Measurements from ENCODE around the gene INPP5A. TPM values are rescaled to one million over a fixed set of nuclear protein-coding genes. Genes with fewer than 3 reads are reported as not detected.

INPP5A gene
- total RNA-seq, 6 donors from 2014 or later, result 28.6 to 81.7 (median 44.8) TPM

GRCh38 chr10:132584081-132584480 lies 46.5 kb downstream of the INPP5A start:
- Histone ChIP-seq H3K4me1 (peaks cover 47 to 60% (median 48%) of the 10 kb centered on the region in 4 donors), H3K27me3 (no peaks in the 10 kb centered on the region), H3K27ac (peak overlapping the region in 2 of 4 donors; percentile 16 to 26), H3K36me3 (no peaks in the 10 kb centered on the region), H3K9me3 (no peaks in the 10 kb centered on the region), H3K4me3 (no peak overlapping the region)
- no peak for ATAC-seq (ENCODE audit: low FRiP score in 2 of 2)
- DNase-seq, result no peak
- no peak for TF ChIP-seq EP300 (IDR thresholded peaks at IDR 0.05)
- no peak for TF ChIP-seq CTCF (IDR thresholded peaks at IDR 0.05)
- no peak for TF ChIP-seq POLR2AphosphoS5 (IDR thresholded peaks at IDR 0.05)
- TF ChIP-seq POLR2A (IDR thresholded peaks at IDR 0.05), result no peak
- WGBS, 2 donors, result 80 to 92% methylated on average over 1 of the region's 1 CpG

- peak; percentile 52 to 66 for ATAC-seq (ENCODE audit: low FRiP score in 2 of 2)
- peak in 1 of 4 donors; percentile 8 for TF ChIP-seq POLR2A (IDR thresholded peaks at IDR 0.05)
- peak in 3 of 4 donors; percentile 59 to 86 (median 73) for TF ChIP-seq EP300 (IDR thresholded peaks at IDR 0.05)
- peak; percentile 84 to 92 for TF ChIP-seq POLR2AphosphoS5 (IDR thresholded peaks at IDR 0.05)
- TF ChIP-seq CTCF (IDR thresholded peaks at IDR 0.05), result no peak
- H3K4me3 ChIP-seq, result no peak overlapping the region
- no peaks in the 10 kb centered on the region for H3K36me3 ChIP-seq
- WGBS, 2 donors, result 63 to 66% methylated on average over 13 to 30 of the region's 38 CpGs
- peak; percentile 68 to 84 for DNase-seq
- H3K27me3 ChIP-seq, result no peaks in the 10 kb centered on the region
- H3K27ac ChIP-seq, result peak overlapping the region; percentile 71 to 79 (median 78)
- peaks cover 62 to 76% (median 64%) of the 10 kb centered on the region in 4 donors for H3K4me1 ChIP-seq
- H3K9me3 ChIP-seq, result no peaks in the 10 kb centered on the region
Observed at GRCh38 chr10:132585732-132586722, 48.4 kb downstream of the INPP5A start.

GRCh38 chr10:132586739-132587138 lies 49.2 kb downstream of the INPP5A start:
- Histone ChIP-seq H3K4me1 (peaks cover 67 to 82% (median 71%) of the 10 kb centered on the region in 4 donors), H3K36me3 (no peaks in the 10 kb centered on the region), H3K4me3 (no peak overlapping the region), H3K9me3 (no peaks in the 10 kb centered on the region), H3K27ac (peak overlapping the region; percentile 71 to 79 (median 78)), H3K27me3 (no peaks in the 10 kb centered on the region)
- WGBS, 2 donors, result 86 to 93% methylated on average over 22 of the region's 22 CpGs
- no peak for TF ChIP-seq EP300 (IDR thresholded peaks at IDR 0.05)
- TF ChIP-seq POLR2A (IDR thresholded peaks at IDR 0.05), result no peak
- TF ChIP-seq CTCF (IDR thresholded peaks at IDR 0.05), result no peak
- no peak for TF ChIP-seq POLR2AphosphoS5 (IDR thresholded peaks at IDR 0.05)
- DNase-seq (peak in 1 of 2 donors; percentile 88), ATAC-seq (ENCODE audit: low FRiP score in 2 of 2) (no peak)

GRCh38 chr10:132587175-132587574 lies 49.6 kb downstream of the INPP5A start:
- DNase-seq, result no peak
- WGBS, 2 donors, result 90 to 94% methylated on average over 9 to 11 of the region's 11 CpGs
- H3K9me3 ChIP-seq, result no peaks in the 10 kb centered on the region
- ATAC-seq (ENCODE audit: low FRiP score in 2 of 2), result no peak
- TF ChIP-seq POLR2A (IDR thresholded peaks at IDR 0.05) (no peak), CTCF (IDR thresholded peaks at IDR 0.05) (no peak), POLR2AphosphoS5 (IDR thresholded peaks at IDR 0.05) (no peak), EP300 (IDR thresholded peaks at IDR 0.05) (no peak)
- H3K27ac ChIP-seq, result peak overlapping the region; percentile 71 to 79 (median 78)
- no peak overlapping the region for H3K4me3 ChIP-seq
- H3K36me3 ChIP-seq, result no peaks in the 10 kb centered on the region
- H3K4me1 ChIP-seq, result peaks cover 67 to 86% (median 73%) of the 10 kb centered on the region in 4 donors
- H3K27me3 ChIP-seq, result no peaks in the 10 kb centered on the region

Data from upper lobe of left lung (tissue), 6 donors.